Measurements from ENCODE around the gene LRRC41. TPM values are rescaled to one million over a fixed set of nuclear protein-coding genes. Genes with fewer than 3 reads are reported as not detected.
"Not testable (repeated sequence)": the region's sequence is repeated elsewhere in the genome, so short reads cannot be mapped to it uniquely, and the experiment has no call there.

The LRRC41 gene
- polyA plus RNA-seq, 1 donor: 58.3 TPM

- DNase-seq (ENCODE audit: low read depth): no peak
These were observed 17.5 kb downstream of the LRRC41 start for GRCh38 chr1:46285730-46286477.

GRCh38 chr1:46284597-46285564, 18.5 kb downstream of the LRRC41 start:
- no peak for DNase-seq (ENCODE audit: low read depth)

GRCh38 chr1:46284058-46284457, 19.4 kb downstream of the LRRC41 start:
- DNase-seq (ENCODE audit: low read depth): no peak

- no peak for DNase-seq (ENCODE audit: low read depth)
These were observed 22.4 kb downstream of the LRRC41 start for GRCh38 chr1:46281021-46281420.

- DNase-seq (ENCODE audit: low read depth): no peak
These were observed 23.3 kb downstream of the LRRC41 start for GRCh38 chr1:46280092-46280491.

- no peak for DNase-seq (ENCODE audit: low read depth)
These were observed 24.6 kb downstream of the LRRC41 start for GRCh38 chr1:46278807-46279206.

- DNase-seq (ENCODE audit: low read depth): no peak
These were observed 25.6 kb downstream of the LRRC41 start for GRCh38 chr1:46277658-46278373.

- DNase-seq (ENCODE audit: low read depth): no peak
These were observed 28.4 kb downstream of the LRRC41 start for GRCh38 chr1:46275030-46275337.

GRCh38 chr1:46274225-46275029, 29.0 kb downstream of the LRRC41 start:
- no peak for DNase-seq (ENCODE audit: low read depth)

- DNase-seq (ENCODE audit: low read depth): no peak
These were observed 34.8 kb downstream of the LRRC41 start for GRCh38 chr1:46268578-46268977.

- DNase-seq (ENCODE audit: low read depth): no peak
These were observed 40.3 kb downstream of the LRRC41 start for GRCh38 chr1:46263146-46263545.

GRCh38 chr1:46262508-46262907, 40.9 kb downstream of the LRRC41 start:
- DNase-seq (ENCODE audit: low read depth): no peak

- DNase-seq (ENCODE audit: low read depth): no peak
These were observed 46.9 kb downstream of the LRRC41 start for GRCh38 chr1:46256523-46256922.

GRCh38 chr1:46254668-46255067, 48.7 kb downstream of the LRRC41 start:
- no peak for DNase-seq (ENCODE audit: low read depth)

- no peak for DNase-seq (ENCODE audit: low read depth)
These were observed 55.1 kb downstream of the LRRC41 start for GRCh38 chr1:46248122-46248920.

GRCh38 chr1:46247436-46248121, 55.8 kb downstream of the LRRC41 start, which contains the start of gene RAD54L:
Gene RAD54L, plus strand, starts transcription at chr1:46247763. Its CDS starts 643 bp downstream, at chr1:46248406.
- DNase-seq (ENCODE audit: low read depth): peak; percentile 91

- no peak for DNase-seq (ENCODE audit: low read depth)
These were observed 56.6 kb downstream of the LRRC41 start for GRCh38 chr1:46246548-46247435.

GRCh38 chr1:46246136-46246535, 57.3 kb downstream of the LRRC41 start:
- not testable (repeated sequence) for DNase-seq (ENCODE audit: low read depth)
